Neural cell (in vitro differentiated cells): ENCODE data around the gene AKR1E2. TPM values are rescaled to one million over a fixed set of nuclear protein-coding genes. Genes with fewer than 3 reads are reported as not detected.

Experiments used
- H2AFZ ChIP-seq: fragments of 200-600, 300-800 bp; sonication (generic), shearing (Covaris generic); 2 replicates; pipeline ENCODE4 v1.6.0; 2014; ENCODE audit warnings: low read depth, mild to moderate bottlenecking, antibody characterized with exemption, low read length, moderate library complexity
- H3F3A ChIP-seq: fragments of 200-600 bp; shearing (Covaris generic); 2 replicates; pipeline ENCODE4 v1.6.1; 2016; ENCODE audit warnings: mild to moderate bottlenecking, moderate library complexity, mixed read lengths, antibody characterized with exemption, low read length; ENCODE audit not compliant: insufficient read depth, poor library complexity, severe bottlenecking
- H3K27ac ChIP-seq: fragments of 200-600, 300-800 bp; sonication (generic), shearing (Covaris generic); 2 replicates; pipeline ENCODE4 v1.5.1; 2014; ENCODE audit warnings: mild to moderate bottlenecking, low read length, moderate library complexity
- H3K27me3 ChIP-seq: fragments of 300-800, 200-600 bp; sonication (generic), shearing (Covaris generic); 2 replicates; pipeline ENCODE4 v1.6.0; 2014; ENCODE audit warnings: mild to moderate bottlenecking, low read depth, low read length, moderate library complexity; ENCODE audit not compliant: insufficient read depth
- H3K36me3 ChIP-seq: fragments of 300-800, 200-600 bp; sonication (generic), shearing (Covaris generic); 2 replicates; pipeline ENCODE4 v1.5.1; 2014; ENCODE audit warnings: mild to moderate bottlenecking, antibody characterized with exemption, low read length, moderate library complexity; ENCODE audit not compliant: insufficient read depth
- H3K4me2 ChIP-seq: fragments of 300-800, 200-600 bp; sonication (generic), shearing (Covaris generic); 2 replicates; pipeline ENCODE4 v1.6.0; 2014; ENCODE audit warnings: mild to moderate bottlenecking, low read length
- H3K4me3 ChIP-seq: fragments of 300-800, 200-600 bp; sonication (generic), shearing (Covaris generic); 2 replicates; pipeline ENCODE4 v1.5.1; 2014; ENCODE audit warnings: mild to moderate bottlenecking, low read length, moderate library complexity
- H3K79me2 ChIP-seq: fragments of 200-600 bp; shearing (Covaris generic); replicated peaks from 2 replicates; pipeline ENCODE4 v1.6.0; 2014; ENCODE audit warnings: mild to moderate bottlenecking, low read length, moderate library complexity; ENCODE audit not compliant: insufficient read depth
- H3K9ac ChIP-seq: fragments of 300-800, 200-600 bp; sonication (generic), shearing (Covaris generic); 2 replicates; pipeline ENCODE4 v1.6.1; 2016; ENCODE audit warnings: mild to moderate bottlenecking, low read length, mixed read lengths
- H3K9me2 ChIP-seq: fragments of 200-600 bp; shearing (Covaris generic); 2 replicates; pipeline ENCODE4 v1.6.1; 2016; ENCODE audit warnings: mild to moderate bottlenecking, low read length, mixed read lengths; ENCODE audit not compliant: insufficient read depth
- H3K9me3 ChIP-seq: fragments of 200-600, 300-800 bp; sonication (generic), shearing (Covaris generic); 2 replicates; pipeline ENCODE4 v1.6.1; 2016; ENCODE audit warnings: mild to moderate bottlenecking, mixed run types, low read length, moderate library complexity, mixed read lengths
- H4K20me1 ChIP-seq: fragments of 200-600 bp; shearing (Covaris generic); 2 replicates; pipeline ENCODE4 v1.6.1; 2016; ENCODE audit warnings: mild to moderate bottlenecking, mixed run types; ENCODE audit not compliant: insufficient read depth
- CTCF ChIP-seq: fragments of 450-650 bp; IDR thresholded peaks from 2 replicates; pipeline ENCODE4 v1.5.1; 2014; ENCODE audit warnings: antibody characterized with exemption, mild to moderate bottlenecking, moderate library complexity; ENCODE audit not compliant: poor library complexity, severe bottlenecking
- EP300 ChIP-seq: fragments of 450-650 bp; conservative IDR thresholded peaks from 2 replicates; pipeline ENCODE4 v1.6.1; 2014; ENCODE audit warnings: antibody characterized with exemption, mild to moderate bottlenecking, moderate library complexity; ENCODE audit not compliant: poor library complexity, severe bottlenecking
- EZH2 ChIP-seq: fragments of 200-600, 300-800 bp; shearing (Covaris generic), sonication (generic); IDR thresholded peaks from 2 replicates; pipeline ENCODE4 v1.6.1; 2014; ENCODE audit warnings: antibody characterized with exemption, low read length, borderline replicate concordance, mild to moderate bottlenecking; ENCODE audit not compliant: insufficient read depth, poor library complexity, severe bottlenecking
- MXI1 ChIP-seq: fragments of 450-650 bp; conservative IDR thresholded peaks from 2 replicates; pipeline ENCODE4 v1.6.1; 2014; ENCODE audit warnings: antibody characterized with exemption, mild to moderate bottlenecking; ENCODE audit not compliant: poor library complexity, severe bottlenecking
- POLR2AphosphoS5 ChIP-seq: IDR thresholded peaks from 2 replicates; pipeline ENCODE4 v1.6.1; 2012
- RAD21 ChIP-seq: fragments of 450-650 bp; conservative IDR thresholded peaks from 2 replicates; pipeline ENCODE4 v1.6.1; 2014; ENCODE audit warnings: antibody characterized with exemption, mild to moderate bottlenecking, moderate library complexity
- REST ChIP-seq: IDR thresholded peaks from 2 replicates; pipeline ENCODE4 v1.6.1; 2012; ENCODE audit warnings: borderline replicate concordance
- SMC3 ChIP-seq: fragments of 450-650 bp; conservative IDR thresholded peaks from 2 replicates; pipeline ENCODE4 v1.6.1; 2014; ENCODE audit warnings: antibody characterized with exemption, mild to moderate bottlenecking, moderate library complexity; ENCODE audit not compliant: poor library complexity
- TAF1 ChIP-seq: IDR thresholded peaks from 2 replicates; pipeline ENCODE4 v1.6.1; 2012; ENCODE audit warnings: low read depth
- polyA plus RNA-seq: library from polyadenylated mRNA; depleted of rRNA; stranded (reverse); fragments of >200 nt; gene quantifications from 2 replicates; pipeline ENCODE4 v1.2.3, GENCODE V29; 2014

Gene AKR1E2
- polyA plus RNA-seq, 1 donor from 2014 or later = not detected

GRCh38 chr10:4778761-4779160, 47.2 kb upstream of the AKR1E2 start:
- Histone ChIP-seq H3K9me3 (no peaks in the 10 kb centered on the region), H4K20me1 (no peaks in the 10 kb centered on the region), H3K4me2 (no peak overlapping the region), H3K79me2 (no peaks in the 10 kb centered on the region), H3K36me3 (no peaks in the 10 kb centered on the region), H3K27ac (no peak overlapping the region), H3K9me2 (no peaks in the 10 kb centered on the region), H2AFZ (no peak overlapping the region), H3K27me3 (no peaks in the 10 kb centered on the region), H3F3A (no peaks in the 10 kb centered on the region), H3K9ac (no peak overlapping the region), H3K4me3 (no peak overlapping the region)
- TF ChIP-seq EZH2 (no peak), MXI1 (no peak), SMC3 (no peak), CTCF (no peak), POLR2AphosphoS5 (no peak), RAD21 (no peak), EP300 (no peak), REST (no peak)

GRCh38 chr10:4780091-4780490, 45.9 kb upstream of the AKR1E2 start:
- Histone ChIP-seq H3K9me2 (no peaks in the 10 kb centered on the region), H3F3A (no peaks in the 10 kb centered on the region), H3K4me2 (no peak overlapping the region), H3K4me3 (no peak overlapping the region), H3K36me3 (no peaks in the 10 kb centered on the region), H2AFZ (no peak overlapping the region), H3K79me2 (no peaks in the 10 kb centered on the region), H3K27ac (no peak overlapping the region), H3K9ac (no peak overlapping the region), H3K9me3 (no peaks in the 10 kb centered on the region), H4K20me1 (no peaks in the 10 kb centered on the region), H3K27me3 (no peaks in the 10 kb centered on the region)
- TF ChIP-seq REST = no peak
- no peak for TF ChIP-seq SMC3
- TF ChIP-seq CTCF = no peak
- TF ChIP-seq RAD21 = no peak
- TF ChIP-seq TAF1 = no peak
- no peak for TF ChIP-seq EP300
- no peak for TF ChIP-seq EZH2
- TF ChIP-seq MXI1 = no peak
- no peak for TF ChIP-seq POLR2AphosphoS5
